ENCODE results near the gene TINCR.
A peak's percentile ranks its signal among the peaks of the same experiment; 100 is the strongest.

TINCR gene

DNA sequence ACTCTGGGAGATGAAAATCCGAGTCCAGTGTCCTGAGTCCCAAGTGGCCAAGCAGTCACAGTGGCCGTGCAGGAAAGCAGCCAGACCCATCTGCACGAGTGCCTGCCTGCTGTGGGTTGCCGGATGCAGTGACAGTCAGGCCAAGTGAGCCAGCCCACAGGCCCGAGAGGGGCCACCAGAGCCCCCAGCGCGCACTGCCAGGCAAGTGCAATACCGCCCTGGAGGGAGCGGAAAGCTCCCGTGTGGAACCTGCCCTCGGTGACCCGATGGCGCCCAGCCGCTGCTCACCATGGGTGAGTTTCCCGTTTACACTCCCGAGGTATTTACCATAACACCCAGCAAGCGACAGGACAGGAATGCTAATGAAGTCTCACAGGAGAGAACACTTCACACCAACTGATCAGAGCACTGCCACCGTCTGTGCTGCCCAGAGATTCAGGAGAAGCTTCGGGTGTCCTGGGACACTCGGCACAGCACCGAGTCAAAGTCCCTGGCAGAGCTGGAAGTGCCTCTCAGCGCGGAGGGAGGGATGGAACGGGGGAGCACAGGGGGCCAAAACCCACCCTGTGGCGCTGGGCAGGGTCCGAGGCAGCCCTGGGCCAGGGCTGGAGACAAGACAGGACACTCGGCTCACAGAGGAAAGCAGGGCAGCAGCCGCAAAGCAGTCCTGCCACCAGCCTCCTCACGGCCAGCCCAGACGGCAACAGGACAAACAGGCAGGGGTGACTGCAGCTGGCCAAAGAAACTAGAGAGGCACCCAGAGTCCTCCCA lies 21.3 kb upstream of the TINCR start:
- peak; percentile 70 for DNase-seq

DNA sequence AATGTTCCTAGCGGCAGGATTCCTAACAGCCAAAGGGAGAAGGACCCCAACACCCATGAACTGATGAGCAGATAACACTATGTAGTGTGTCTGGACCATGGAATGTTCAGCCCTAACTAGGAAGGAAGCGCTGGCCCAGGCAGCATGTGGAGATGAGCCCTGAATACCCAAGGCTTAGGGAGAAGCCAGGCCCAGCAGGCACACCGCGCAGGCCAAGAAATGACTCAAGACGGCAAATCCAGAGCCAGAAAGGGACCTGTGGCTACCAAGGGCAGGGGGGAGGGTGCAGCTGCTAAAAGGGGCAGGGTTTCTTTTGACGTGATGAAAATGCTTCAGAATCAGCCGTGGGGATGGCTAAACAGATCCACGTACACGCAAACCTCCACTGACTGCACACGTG lies 20.7 kb upstream of the TINCR start:
- DNase-seq, result peak; percentile 37

DNA sequence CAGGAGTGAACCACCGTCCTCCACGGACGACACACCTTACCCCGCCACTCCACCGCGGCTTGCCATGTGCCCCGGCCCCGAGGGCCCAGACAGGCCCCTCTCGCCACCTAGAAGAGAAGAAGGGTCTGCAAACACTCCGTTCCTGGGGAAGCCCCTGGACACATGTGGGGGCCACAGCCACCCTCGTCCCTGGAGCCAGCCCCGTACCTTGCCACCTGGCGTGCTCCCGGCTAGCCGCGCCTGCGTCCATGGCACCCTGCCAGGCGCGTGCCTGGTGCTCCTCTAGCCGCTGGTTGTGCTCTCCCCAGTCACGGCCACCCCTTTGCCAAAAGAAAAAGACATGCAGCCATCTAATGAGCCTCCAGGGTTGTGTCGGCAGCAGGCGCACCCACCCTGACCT lies 19.9 kb upstream of the TINCR start:
- DNase-seq, result peak; percentile 90

DNA sequence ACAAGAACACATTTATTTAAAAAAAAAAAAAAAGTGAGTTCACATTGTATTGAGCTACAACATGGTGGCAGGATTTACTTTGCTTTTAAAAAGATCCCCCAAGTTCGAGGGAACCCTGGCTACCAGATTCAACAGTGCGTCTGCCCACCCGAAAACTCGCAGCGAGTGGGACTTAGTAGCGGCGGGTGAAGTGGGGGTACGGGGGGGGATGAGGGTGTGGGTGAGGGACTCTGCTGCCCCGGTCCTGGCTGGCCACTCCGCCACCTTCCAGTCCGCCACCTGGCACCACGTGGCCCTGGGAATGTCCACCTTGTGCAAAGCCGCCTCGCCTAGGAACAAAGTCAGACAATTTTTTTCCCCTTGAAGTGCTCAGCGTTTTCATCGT lies 19.3 kb upstream of the TINCR start:
- DNase-seq, result no peak

DNA sequence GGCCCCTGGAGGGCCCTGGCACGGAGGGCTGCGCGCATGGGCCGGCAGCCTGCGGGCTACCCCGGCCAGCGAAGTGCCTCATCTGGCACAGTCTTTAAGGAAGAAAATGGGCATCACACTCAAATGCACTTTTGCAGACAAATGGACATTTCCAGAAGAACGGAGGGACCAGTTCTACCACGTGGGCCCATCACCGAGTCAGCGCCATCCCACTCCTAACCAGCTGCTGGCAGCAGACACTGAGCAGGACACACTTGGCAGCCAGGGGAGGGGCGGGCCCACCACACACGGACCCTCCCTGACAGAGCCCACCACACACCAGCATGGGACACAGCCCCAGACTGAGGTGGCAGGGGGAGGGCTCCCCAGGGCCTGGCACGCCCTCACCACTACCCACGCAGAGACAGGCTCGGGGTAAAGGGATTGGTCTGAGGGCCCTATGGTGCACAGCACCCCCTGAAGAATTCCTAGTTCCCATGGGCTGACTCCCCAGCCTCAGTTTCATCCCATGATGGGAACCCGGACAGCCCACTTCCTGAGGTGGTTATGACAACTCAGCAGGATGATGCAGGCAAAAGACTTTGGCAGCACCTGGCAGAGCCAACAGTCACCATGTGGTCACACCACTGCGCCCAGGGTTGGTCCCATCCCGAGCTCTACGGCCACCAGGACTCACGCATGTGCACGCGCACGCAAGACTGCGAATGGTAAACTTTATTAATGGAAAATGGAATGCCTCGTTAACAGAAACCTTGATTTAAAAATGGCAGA lies 18.7 kb upstream of the TINCR start:
- peak; percentile 40 for DNase-seq

DNA sequence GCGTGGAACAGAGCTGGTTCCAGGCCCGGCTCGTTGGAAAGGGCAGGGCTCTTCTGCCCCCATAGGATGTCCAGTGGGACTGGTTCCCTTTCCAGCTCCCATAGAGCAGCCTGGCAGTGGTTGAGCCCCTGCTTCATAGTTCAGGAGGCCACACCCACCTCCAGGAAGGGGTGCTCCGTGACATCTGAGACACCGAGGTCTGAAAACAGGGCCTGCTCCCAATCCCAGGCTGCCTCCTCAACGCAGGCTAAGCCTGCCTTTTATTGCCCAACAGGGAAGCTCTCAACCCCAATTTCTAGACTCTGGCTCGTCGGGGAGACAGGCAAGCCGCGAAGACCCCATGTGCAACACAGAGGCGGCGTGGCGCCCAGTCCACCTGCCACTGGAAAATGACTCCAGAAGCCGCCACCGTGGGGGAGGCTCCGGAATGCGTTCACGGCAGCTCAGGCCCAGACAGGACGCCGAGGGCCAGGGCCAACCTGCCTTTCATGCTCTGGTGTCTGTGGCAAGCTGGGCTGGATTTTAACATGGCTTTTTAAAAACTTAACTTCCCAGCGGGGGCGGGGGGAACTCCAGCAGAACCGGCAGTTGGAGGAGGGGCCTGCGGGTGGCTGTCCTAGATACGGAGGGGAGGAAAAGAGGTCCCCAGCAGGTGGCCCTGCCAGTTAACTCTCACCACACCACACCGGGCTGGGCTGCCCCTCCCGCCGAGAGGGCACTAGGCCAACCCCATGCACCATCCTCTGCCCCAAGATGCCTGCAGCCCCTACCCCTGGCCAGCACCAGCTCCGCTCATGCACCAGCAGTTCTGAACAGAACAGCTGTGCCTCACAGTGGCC lies 17.9 kb upstream of the TINCR start:
- DNase-seq, result no peak

DNA sequence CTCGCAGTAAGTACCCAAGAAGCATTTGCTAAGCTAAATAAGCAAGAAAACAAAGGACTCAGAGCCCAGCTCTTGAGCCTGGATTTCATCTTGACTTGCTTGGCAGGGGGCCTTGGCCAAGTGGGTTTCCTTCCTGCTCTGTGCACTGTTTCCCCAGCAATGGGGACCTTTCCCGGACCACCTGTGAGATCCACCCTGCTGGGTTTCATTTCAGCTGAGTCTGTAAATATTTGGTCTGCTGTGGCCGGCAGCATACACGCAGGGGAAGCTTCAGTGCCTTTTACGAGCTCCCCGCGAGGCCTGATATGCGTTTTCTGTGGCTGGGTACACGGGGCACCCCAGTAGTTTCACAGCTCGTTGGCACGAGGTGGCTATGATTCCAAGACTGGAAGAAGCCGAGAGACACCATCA lies 12.4 kb upstream of the TINCR start:
- DNase-seq, result no peak

DNA sequence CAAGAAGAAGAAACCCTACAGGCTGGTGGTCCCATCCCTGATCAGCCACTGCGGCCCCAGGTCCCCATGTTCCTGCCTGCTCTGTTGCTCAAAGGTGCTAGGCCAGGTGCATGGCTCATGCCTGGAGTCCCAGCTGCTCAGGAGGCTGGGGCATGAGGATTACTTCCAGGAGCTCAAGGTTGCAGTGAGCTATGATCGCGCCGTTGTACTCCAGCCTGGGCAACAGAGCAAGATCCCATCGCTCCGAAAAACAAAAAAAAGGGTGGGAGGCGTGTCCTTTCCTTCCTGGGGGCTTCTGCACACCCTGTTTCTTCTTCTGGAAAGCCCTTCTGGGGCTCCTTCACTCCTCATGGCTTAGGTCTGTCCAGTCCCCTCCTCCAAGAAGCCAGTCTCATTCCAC lies 11.9 kb upstream of the TINCR start:
- no peak for DNase-seq

DNA sequence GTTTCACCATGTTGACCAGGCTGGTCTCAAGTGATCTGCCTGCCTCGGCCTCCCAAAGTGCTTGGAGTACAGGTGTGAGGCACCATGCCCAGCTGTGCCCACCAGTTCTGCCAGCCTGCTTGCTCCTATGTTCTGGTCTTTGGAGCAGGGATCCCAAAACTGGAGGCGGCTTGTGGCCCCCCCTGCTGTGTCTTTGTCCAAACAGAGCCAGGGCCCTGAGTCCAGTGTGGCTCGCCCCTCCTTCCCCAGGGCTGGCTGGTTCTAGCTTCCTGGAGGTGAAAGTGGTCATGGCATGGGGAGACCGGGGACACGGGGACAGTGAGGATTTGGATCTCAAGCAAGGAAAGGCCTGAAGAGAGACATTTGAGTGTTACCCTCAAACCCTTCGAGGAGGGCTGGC lies 11.5 kb upstream of the TINCR start:
- no peak for DNase-seq

DNA sequence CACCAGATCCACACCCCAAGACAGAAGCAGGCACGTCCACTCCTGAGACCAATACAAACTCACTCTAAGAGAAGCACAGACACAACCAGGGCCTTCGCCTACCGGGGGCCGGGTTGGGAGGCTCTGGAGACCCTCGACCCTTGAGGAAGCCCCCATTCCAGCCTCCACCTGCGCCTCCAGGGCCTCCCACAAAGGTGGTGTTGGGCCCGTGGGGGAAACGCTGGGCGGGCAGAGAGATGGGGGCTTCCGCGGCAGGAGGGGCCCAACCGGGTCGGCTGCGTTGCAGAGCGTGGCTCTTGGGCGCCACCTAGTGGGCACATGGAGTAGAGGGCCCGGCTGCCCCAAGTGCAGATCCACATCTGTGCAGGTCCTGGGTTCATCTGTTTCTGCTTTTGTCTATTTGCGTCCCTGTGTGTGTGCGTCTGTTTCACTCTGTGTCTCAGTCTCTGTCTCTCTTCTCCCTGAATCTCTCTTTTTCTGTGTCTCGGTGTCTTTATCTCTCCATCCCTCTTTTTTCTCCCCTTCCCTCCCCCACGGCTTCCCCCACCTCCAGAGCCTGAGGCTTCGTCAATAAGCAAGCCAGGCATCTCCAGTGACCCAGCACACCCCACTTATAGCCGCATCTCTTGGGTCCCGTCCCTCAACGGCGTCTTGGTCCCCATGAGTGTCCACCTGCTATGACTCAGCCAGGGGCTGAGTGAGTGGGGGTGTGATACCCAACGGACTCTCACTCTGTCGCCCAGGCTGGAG lies 10.5 kb upstream of the TINCR start:
- DNase-seq, result peak; percentile 70

DNA sequence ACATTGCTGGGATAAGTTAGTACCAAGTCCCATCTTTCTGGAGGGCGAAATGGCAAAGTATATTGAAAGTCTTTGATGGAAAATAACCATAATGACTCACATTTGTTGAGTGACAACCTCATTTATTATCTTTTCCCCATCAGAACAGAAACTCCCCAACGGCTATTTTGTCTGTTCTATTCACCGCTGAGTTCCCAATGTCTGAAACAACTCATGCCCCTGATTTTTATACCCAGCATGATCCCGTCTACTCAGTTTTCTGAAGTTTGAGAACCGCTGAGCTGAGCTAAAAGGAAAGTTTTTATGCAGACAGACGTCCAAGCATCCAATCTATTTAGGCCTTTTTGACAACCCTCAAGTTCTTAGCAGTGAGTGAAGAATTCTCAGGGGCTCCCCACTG lies 7.8 kb upstream of the TINCR start:
- no peak for DNase-seq

DNA sequence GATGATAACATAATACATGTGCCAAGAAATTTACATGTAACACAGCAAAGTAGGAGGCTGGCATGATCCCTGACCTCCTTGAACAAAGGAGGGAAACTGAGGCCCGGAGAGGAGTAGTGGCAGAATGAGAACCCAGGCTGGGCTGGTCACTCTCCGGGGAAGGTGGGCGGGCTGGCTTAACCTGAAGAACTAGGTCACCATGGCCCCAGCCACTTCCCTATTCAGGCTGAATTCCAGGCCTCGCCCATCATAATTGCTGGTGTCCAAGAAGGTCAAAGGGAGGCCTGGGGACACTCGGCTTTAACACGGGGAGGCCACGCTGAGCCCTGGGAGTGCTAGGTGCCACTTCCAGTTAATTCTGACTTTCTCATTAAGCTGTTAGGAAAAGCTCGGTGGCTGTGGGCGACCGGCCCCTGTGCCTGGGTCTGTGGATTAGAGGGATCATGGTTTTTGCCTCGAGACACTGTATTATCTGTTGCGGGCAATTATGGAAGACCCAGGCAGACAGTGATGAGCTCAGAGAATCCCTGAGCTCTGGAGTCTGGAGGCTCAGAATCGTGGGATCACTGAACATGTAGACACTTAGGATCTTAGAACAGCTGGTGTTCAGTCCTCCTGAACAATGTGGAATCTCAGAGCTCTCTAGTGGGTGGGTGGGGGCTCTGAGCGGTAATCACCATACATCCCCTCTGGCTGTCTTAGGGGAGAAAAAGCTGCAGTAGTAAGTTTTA lies 5.0 kb upstream of the TINCR start:
- no peak for DNase-seq

DNA sequence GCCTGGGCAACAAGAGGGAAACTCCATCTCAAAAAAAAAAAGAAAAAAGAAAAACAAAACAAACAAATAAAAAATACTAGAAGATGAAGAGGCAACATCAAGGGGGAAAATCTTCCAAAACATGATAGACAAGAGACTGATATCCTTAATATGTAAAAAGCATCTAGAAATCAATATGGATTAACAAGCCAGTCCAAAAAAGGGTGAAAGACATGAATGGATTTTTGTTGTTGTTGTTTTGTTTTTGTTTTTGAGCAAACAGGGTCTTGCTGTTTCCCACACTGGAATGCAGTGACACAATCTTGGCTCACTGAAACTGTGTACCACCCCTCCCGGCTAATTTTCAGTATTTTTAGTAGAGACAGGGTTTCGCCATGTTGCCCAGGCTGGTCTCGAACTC lies 4.0 kb upstream of the TINCR start:
- no peak for DNase-seq

DNA sequence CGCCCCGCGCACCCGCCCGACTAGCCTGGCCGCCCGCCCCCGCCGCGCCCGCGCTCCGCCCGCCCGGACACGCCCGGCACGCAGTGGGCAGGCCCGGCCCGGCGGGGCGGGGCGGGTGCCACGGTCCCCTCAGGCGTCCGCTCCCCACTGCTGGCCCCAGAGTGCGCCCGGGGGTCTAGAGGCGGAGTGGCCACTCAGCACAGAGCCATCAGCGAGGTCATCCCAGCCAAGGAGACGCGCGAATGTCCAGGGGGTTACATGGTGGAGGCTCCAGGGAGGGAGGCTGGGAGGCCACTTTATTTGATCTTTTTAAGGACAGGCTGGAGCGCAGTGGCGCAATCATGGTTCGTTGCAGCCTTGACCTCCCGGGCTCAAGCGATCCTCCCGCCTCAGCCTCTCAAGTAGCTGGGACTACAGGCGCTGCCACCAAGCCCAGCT lies 236 bp upstream of the TINCR start:
- no peak for DNase-seq

DNA sequence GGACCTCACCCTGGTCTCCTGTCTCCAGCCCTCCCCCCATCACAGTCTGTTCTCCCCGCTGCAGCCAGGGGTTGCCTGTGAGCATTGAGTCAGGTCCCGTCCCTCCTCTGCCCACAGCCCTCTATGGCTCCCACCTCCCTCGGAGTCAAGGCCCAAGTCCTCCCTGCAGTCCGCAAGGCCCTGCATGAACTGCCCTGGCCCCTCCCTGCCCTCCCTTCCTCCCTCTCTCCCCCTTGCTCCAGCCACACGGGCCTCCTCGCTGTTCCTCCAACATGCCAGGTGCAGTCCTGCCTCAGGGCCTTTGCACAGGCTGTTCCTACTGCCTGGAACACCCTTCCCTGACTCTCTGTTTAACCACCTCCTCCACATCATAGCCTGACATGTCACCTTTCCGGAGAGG lies 2.8 kb downstream of the TINCR start:
- DNase-seq, result no peak

DNA sequence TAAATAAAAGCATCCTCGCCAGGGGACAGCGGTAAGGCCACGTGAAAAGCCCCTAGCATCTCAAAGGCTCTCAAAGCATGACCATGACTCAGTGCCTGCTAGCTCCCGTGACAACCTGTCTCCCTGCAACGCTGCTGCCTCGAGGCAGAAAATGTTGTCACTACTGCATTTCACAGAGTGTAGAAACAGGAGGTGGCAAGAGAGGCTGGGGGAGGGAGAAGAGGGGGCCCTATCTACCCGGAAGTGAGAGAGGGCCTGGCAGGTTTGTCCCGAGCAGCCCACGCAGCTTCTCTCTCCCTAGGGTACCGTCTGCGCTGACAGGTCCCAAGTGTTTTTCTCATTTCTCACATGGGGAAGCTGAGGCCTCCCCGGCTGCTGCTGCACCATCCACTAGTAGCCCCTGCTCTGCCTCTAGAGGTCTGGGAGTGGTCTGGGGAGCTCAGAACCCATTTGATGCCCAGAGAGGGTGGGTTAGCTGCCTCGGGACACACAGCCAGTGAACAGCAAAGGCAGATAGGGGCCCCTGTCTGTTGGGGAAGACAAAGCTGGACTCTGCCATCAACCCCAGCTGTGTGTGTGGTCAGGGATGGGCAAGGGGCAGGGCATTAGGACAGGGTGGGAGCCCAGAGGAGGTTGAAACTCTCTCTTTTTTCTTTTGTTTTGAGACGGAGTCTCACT lies 3.7 kb downstream of the TINCR start:
- peak; percentile 53 for DNase-seq

DNA sequence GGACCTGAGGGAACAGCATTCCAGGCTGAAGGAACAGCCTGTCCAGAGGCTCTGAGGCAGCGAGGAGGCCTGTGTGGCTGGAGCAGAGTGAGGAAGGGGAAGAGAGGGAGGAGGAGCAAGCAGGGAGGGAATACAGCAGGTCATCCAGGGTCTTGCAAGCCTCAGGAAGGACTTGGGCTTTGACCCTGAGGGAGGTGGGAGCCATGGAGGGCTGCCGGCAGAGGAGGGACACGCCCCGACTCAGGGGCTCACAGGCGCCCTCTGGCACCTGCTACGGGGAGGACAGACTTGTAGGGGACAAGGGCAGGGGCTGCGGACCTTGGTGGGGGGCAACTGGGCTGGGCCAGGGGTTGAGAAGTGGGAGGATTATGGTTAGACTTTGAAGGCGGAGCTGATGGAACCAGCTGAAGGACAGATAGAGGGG lies 4.7 kb downstream of the TINCR start:
- no peak for DNase-seq

DNA sequence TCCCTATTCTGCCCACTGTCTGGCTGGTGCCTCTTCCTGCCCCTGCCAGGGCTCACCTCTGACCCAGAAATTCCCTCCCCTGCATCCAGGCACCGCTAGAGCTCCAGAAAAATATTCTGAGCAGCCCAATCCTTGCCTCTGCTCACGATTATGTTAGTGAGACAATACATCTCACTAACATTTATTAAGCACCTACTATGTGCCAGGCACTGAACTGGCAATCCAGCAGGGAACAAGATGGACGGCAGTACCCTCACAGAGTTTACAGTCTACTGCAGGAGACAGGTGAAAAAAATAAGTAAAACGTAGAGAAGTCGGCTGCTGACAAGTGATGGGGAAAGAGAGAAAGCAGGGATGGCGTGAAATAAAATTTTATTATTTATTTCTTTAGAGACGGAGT lies 5.5 kb downstream of the TINCR start:
- DNase-seq, result no peak

DNA sequence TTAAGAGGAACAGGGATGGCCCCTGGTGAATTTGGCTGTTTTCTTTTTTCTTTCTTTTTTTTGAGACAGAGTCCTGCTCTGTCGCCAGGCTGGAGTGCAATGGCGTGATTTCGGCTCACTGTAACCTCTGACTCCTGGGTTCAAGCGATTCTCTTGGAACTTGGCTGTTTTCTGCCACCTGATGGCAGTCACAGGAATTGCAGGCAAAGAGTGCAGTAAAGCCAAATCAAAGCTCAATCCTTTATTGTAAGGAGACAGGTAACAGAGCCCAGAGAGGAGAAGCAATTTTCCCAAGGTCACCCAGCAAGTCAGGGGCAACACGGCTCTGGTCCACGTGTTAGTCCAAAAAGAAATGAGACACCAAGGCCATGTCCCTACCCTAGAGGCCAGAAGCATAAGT lies 6.2 kb downstream of the TINCR start:
- no peak for DNase-seq

DNA sequence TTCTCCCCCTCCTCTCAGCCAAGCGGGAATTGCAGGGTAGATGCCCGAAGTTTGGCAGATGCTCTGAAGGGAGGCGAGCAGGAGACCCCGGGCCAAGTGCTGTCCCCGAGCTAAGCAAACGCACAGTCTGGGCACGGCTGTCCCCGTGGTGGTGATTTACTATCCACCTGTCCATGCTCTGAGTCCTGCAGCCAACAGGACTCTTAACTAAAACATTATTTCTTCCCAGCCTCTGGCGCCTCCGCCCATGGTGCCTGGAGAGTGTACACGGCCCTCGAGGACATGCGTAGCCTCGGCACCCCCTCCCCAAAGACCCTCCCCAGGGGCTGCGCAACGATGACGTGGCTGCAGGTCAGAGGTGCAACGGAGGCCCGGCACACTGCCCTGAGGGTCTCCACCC lies 7.6 kb downstream of the TINCR start:
- DNase-seq, result no peak

DNA sequence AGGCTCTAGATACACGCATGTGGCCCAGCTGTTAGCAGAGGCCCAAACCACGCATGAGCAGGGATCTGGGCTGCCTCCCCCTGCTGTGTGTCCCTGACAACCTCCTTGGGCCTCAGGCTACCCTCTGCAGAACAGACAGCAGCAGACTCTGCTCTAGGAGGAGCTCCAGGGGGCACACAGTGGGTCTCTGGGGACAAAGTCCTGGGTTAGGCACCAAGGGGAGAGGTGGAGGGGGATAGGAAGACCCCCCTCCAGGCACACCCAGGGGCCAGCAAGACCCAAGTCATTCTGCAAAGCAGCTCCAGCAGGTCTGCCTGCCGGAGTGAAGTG lies 8.0 kb downstream of the TINCR start:
- no peak for DNase-seq
